GM18861 (cell line): ENCODE results near the gene CFAP45.
A peak's percentile ranks its signal among the peaks of the same experiment; 100 is the strongest.

Source experiments
- ATAC-seq: cut with Tn5 transposase; IDR thresholded peaks from one replicate; pipeline ENCODE4 v1.9.1; 2021; ENCODE audit not compliant: unreplicated experiment

The CFAP45 gene

GRCh38 chr1:159854693-159855192 lies 45.2 kb downstream of the CFAP45 start:
- peak; percentile 66 for ATAC-seq

DNA sequence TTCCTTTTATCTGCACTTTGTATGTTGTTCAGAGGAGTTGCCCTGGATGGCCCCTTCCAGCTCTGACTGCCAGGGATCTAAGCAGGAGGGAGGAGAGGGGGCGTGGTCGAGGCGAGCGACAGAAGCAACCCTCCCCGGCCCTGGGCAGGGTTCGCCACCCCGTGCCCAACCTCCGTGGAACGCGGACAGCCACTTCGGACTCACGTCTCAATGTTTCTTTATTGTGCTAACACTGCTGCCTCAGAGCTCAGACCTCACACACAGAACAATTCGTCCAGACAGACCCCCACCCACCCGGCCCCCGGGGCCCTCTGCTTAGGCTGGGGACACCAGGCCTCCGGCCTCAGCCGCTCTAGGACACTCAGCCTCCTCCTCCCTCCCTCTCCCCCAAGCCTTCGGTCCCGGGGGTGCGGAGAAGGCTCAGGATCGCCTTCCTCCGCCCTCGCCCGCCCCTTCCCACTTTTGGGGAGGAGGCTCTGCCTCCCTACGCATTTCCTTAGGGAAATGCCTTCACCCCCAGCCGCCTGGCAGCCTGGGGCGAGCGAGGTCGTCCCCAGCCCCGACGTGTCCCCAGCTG lies 45.8 kb downstream of the CFAP45 start:
- no peak for ATAC-seq

DNA sequence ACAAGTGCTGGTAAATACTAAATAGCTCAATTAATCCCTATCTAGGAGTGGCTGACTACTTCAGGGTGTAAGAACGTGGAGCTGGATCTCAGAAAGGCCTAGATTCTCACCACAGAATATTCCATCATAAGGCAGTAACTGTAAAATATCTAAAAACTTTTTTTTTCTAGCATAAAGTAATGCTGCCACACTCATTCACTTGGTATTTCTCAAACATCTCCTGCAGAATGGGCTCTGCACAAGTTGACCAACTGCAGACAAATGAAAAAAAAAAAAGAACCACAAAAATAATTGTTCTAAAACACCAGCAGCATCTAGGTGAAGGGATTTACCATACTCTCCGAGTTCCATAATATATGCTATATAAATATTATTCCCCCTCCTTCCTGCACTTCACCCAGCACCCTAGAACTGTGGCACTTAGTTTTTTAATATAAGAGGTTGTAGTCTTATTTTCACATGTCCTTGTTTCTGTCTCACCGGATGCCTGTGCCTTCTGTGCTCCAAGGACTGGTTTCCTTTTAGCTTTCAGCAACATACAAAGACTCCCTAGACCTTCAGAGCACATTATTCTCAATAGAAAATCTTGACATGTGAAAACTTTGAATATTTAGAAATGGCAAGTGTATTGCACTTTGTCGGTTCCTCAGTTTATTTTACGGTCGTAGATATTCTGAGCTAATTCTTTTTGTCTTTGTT lies 46.4 kb downstream of the CFAP45 start:
- ATAC-seq, result no peak

DNA sequence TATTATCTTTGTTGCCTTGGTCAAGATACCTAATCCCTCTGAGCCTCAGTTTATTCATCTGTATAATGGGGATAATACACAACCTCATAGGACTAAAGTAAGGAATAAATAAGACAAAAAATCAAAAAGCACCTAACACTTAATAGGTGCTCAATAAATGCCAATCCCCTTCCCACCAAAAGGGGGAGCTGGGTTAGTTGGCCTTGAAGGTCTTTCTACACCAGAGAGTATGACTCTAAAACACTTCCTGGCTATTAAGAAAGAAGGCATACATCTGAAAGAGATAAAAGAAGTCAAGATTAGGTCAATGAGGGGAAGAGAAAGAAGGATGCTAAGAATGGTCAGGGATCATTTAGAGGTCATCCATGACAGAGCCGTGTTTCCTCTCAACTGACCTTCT lies 48.6 kb downstream of the CFAP45 start:
- ATAC-seq, result no peak

GRCh38 chr1:159849626-159850366 lies 50.2 kb downstream of the CFAP45 start:
- no peak for ATAC-seq

DNA sequence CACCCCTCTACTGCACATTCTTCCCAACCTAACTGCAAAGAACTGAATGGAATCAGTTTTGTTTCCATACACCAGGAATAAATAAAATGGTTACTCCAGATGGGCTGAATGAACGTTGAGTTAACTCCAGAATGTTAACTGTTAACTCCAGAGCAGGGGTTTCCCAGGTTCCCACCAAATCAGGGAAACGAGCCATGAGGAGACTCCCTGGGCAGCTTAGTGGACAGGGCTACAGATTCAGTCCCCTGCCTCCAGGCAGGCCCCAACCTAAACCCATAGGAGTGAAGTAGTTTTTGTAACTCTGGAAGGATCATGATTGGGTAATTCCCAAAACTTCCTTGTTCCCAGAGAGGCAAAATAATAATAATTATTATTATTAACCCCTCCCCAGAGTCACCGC lies 51.6 kb downstream of the CFAP45 start:
- no peak for ATAC-seq

DNA sequence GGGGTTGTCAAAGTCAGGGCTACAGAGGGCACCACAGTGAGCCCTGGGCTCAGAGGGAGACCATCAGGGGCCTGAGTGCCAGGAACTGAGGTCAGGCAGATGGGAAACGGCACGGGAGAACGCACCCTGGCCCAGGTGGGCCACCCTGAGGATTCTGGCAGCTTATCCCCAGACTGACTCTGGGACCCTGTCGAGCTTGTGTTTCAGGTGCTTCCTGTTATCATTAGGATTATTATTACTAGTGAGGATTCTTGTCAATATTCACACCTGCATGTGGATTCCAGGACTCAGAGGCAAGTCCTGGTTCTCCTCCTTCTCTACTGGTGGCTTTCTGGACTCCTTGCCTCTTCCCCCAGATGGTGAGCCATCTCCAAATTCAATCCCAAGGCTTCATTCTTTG lies 52.7 kb downstream of the CFAP45 start:
- no peak for ATAC-seq

DNA sequence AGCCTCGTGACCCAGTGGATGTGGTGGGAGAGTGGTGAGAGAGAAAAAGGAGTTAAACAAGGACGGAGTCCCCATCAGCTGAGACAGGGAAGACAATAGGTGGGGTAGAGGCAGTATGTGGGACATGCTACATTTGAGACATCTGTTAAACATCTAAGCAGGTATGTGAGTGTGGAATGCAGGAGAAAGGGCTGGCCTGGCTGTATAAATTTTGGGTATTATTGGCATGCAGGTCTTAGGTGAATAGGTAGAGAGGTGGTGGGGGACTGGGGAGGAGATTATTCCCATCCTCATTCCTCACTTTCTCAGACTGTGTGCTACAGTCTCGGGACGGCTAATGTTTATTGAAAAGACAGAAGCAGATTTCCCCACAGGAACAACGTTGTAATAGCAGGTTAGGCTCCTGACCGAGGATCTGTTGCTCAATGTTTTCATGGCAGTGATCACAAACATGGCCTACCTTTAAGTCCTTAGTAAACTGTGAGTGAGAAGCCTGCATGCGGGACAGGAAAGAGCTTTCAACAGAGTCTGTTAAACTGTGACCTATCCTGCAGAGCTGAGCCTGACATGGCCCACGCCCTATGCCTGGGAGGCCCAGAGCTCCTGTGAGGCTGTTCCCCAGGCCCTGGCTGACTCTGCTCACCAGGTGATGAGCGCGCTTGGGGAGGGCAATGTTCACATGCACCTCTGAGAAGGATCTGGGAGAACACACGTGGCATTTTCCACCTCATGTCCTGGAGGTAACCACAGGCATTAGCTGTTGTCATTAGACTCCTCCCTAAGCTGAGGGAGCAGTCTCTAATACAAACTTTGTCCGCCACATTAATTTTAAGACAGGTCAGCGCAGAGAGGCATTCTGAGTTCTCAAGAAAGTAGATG lies 54.0 kb downstream of the CFAP45 start:
- ATAC-seq, result no peak

DNA sequence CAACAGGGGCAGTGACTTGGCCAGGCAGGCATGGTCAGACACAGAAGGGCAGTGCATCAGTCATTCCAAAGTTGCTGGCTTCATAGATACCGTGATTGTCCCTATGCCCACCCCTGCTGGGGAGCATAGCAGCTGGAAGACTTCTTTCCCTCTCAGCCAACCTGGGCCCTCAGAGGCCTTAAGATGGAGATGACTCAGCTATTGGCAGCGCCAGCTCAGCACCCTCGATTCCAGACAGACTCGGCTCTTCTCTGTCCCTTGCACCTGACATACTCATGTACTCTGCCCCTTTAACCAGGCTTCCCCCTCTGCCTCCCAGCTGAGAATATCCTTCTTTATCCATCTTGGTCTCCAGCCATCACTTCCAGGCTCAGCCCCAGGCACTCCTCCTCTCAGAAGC lies 56.5 kb downstream of the CFAP45 start:
- no peak for ATAC-seq

GRCh38 chr1:159841749-159842148 lies 58.2 kb downstream of the CFAP45 start:
- ATAC-seq, result no peak

DNA sequence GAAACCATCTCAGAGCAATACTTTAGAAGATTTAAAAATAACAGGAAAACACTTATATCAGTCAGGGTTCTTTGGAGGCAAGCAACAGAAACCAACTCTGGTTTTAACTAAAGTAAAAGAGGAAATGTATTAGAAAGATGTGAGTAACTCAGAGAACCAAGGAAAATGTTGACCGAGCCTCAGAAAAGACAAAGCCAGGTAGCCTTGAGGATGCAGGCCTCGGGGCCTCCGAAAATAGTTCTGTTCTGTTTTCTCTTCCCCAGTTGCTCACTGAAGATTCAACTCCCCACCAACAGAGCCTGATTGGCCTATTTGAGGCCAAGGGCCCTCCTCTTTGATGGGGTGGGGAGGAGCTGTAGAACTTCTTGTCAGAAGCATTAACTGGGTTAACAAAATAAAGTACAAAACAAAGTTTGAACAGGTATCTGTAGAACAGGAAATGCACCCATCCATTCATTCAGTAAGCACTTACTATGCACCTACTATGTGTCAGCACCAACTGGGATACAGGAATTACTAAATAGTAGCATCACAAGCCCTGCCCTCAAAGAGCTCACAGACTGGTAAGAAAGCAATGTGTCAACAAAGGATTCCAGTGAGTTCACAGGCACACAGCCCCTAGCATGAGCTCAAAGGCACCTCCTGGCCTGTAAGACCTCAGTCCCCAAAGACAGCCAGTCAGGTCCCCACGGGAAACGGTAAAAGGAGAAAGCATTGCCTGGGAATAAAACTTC lies 60.7 kb downstream of the CFAP45 start:
- ATAC-seq, result peak; percentile 43

- ATAC-seq, result peak; percentile 69
Measured at GRCh38 chr1:159838715-159839114, 61.2 kb downstream of the CFAP45 start.

GRCh38 chr1:159835862-159836525 lies 64.0 kb downstream of the CFAP45 start:
- ATAC-seq, result no peak

DNA sequence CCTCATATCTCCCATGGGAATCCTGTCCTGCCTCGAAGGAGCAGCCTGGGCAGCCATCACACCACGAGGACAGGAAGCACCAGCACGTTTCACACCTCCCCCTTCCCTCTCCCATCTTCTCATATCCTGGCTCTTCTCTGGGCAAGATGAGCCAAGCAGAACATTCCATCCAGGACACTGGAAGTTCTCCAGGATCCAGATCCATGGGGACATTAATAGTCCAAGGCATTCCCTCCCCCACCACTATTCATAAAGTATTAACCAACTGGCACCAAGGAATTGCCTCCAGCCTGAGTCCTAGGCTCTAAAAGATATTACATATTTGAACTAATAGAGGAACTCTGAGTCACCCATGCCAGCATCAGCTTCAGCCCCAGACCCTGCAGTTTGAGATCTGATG lies 64.6 kb downstream of the CFAP45 start:
- no peak for ATAC-seq

DNA sequence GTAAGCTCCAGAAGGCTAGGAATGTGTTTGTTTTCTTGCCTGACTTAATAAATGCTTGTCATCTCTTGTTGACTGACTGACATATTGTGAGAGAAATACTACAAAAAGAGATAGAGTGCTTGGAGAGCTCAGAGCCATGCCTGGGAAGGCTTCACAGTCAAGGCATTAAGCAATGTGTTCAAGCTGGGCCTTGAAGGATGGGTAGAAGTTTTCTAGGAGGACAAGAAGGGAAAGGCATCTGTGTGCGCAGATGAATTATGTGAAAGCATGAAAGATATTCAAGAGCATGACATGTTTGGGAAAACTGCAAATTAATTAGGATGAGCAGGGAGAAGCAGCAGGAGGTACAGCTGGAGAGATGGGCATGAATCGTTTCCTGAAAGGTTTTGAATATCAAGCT lies 67.7 kb downstream of the CFAP45 start:
- no peak for ATAC-seq

DNA sequence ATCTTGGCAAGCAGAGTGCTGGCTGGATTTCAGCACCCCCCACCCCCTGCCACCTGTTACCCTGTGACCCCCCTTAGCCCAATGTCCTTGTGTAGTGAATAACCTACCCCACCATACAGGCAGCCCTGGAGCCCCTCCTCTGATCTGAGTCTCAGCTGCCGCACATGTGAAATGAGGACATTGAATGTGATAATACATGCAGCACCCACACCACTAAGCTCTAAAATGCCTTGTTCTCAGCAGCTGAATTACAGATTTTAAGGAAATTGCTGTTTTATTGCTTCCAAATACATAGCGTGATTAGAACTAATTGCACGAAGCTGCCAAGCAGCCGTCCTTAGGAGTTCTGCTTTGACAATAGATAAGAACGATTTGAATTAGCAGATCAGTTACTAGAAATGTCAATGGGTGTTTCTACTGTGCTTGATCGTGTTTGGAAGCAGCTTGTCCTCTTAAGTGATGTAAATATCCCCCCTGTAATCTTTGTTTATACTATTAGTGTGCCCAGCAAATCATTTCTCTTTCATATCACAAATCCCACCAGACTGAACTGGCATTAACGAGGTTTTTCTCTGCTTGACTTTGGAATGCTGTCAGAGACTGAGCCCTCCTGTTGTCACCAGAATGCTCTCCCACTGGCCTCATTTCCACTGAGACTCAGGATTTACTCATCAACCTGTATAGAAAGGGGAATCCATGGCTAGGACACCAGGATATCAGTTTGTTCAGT lies 68.4 kb downstream of the CFAP45 start:
- ATAC-seq, result no peak

GRCh38 chr1:159830722-159831121 lies 69.2 kb downstream of the CFAP45 start:
- ATAC-seq, result no peak

GRCh38 chr1:159829822-159830465 lies 70.0 kb downstream of the CFAP45 start:
- no peak for ATAC-seq

- peak; percentile 93 for ATAC-seq
Measured at GRCh38 chr1:159829273-159829634, 70.7 kb downstream of the CFAP45 start.
